HG02798 (cell line): ENCODE data around the gene SLC49A3.

Source experiments
- ATAC-seq: cut with Tn5 transposase; IDR thresholded peaks from one replicate; pipeline ENCODE4 v1.9.1; 2021; ENCODE audit warnings: mild to moderate bottlenecking; ENCODE audit not compliant: unreplicated experiment, poor library complexity

SLC49A3 gene

DNA sequence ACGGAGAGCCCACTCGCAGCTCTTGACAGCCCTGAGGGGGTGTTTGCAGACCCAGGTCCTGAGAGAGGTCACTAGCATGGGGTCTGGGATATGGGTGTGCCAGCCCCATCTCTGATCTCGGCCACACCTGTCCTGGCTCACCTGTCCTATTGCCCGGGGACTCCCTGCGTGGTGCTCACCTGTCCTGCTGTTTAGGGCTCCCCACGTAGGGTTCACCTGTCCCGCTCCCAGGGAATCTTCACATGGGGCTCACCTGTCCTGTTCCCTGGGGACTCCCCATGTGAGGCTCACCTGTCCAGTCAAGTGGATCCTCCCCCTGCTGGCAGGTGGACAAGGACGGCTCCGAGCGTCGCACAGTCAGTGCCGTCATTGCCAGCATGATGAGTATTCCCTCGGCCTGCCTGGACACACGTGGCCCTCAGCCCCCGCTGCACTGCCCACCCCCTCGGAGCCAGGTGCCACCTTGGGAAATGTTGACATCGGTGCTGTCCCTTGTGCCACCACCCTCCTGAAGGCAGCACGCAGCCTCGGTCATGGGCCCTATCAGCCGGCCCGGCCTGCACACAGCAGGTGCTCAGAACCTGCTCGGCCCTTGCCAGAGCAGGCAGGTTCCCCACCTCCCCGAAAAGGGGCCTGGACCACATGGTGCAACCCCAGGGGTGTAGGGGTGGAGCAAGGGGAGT is 6.3 kb downstream of the SLC49A3 start:
- ATAC-seq = no peak

- no peak for ATAC-seq
Observed at GRCh38 chr4:681736-682451, 7.1 kb downstream of the SLC49A3 start.

GRCh38 chr4:680928-681645 is 7.9 kb downstream of the SLC49A3 start:
- ATAC-seq = no peak

DNA sequence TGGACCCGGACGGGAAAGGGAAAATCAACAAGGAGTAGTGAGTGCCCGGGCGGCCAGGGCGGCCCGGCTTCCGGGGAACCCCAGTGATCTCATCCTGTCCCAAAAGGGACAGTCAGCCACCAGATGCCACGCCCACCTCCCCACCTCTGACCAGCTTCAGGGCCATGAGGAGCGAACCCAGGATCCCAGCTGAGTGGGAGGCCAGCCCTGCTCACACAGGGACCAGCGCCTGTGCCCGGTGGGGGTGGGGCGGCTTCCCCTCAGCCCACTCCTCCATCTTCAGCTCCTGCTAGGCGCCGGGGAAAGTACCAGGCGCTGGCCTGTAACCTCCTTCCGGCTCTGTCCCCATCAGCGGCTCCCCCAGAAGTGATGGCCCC is 8.4 kb downstream of the SLC49A3 start:
- ATAC-seq = no peak

DNA sequence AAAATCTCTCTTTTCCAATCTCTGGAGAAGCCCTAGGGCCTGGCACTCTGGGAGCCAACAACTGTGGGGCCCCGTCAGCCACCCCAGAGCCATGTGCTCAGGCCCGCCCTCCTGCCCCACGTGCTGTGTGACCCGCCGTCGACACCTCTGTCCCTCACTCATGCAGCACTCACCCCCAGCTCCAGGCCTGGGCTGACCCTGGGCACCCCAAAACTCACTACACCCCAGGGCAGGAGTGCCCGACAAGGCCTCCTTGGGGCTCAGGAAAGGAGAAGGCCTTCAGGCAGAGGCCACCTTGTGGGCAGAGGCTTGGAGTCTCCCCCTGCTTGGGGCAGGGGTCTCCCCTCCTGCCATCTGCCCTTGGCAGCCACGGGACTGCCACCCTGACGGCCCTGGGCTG is 8.9 kb downstream of the SLC49A3 start:
- ATAC-seq = no peak

DNA sequence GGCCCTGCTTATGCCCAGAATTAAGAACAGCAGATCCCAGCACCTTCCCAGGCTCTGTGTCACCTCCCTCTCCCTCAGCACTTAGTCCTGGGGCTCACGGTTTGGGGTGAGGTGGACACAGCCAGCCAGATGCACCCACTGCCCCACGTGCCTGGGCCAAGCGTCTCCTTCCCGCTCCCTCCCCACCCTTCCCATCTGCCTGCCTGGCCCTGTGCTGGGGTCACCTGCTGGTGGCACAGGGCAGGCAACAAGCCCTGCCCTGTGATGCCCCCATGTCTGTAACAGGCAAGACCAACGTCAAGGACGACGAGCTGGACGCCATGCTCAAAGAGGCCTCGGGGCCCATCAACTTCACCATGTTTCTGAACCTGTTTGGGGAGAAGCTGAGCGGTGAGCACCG is 9.3 kb downstream of the SLC49A3 start:
- ATAC-seq = no peak

- no peak for ATAC-seq
Observed at GRCh38 chr4:679104-679481, 9.9 kb downstream of the SLC49A3 start.

- no peak for ATAC-seq
Observed at GRCh38 chr4:678331-679103, 10.4 kb downstream of the SLC49A3 start.

- ATAC-seq = peak; percentile 14
Observed at GRCh38 chr4:677431-678293, 11.3 kb downstream of the SLC49A3 start.

DNA sequence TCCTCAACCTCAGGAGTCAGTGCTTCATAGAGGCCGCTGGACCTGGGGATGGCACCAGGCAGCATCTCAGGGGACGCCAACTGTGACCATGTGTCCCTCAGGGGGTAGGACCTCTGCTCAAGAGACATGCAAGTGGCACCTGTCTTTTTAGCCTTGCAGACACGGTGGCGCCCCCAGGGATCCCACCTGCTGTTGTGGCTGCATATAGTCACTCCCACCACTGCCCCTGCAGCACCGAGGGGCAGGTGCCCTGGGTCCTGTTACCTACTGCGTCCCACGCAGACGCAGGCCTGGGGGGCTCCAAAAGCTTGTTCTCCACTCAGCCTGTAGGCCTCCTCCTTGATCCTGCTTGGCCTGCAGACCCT is 12.1 kb downstream of the SLC49A3 start:
- ATAC-seq = no peak

GRCh38 chr4:675980-676870 is 12.7 kb downstream of the SLC49A3 start:
- ATAC-seq = peak; percentile 30

DNA sequence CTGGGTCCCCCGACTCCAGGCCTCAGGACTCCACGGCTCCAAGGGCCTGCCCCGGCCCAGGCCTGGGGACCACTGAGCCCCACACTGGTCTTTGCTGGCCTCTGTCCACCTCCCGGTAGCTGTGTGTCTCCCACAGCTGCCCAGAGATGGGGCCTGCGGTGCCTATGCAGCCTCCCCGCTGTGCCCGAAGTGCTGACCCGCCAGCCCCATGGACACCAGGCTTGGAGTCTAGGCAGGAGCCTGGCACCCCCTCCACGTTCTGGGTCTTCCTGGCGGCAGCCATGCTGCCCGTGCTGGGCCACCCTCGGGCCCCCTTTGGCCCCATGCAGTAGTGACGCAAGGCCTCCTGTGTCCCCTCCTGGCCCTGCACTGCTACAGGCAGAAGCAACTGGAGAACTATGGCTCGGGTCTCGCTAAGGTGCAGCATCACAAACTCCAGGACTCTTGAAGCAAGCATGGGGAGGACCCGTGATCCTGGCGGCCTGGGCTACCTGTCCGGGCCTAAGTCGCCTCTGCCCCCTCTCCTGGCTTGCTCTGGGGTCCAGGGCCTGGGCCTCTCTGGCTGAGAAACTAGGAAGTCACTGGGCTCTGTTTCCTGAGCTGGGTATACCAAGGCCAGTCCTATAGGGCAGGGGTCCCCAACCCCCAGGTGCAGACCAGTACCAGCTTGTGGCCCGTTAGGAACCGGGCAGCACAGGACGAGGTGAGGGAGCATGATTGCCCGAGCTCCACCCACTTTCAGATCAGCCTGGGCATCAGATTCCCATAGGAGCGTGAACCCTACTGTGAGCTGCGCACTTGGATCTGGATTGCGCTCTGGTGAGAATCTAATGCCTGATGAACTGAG is 13.7 kb downstream of the SLC49A3 start:
- ATAC-seq = no peak

DNA sequence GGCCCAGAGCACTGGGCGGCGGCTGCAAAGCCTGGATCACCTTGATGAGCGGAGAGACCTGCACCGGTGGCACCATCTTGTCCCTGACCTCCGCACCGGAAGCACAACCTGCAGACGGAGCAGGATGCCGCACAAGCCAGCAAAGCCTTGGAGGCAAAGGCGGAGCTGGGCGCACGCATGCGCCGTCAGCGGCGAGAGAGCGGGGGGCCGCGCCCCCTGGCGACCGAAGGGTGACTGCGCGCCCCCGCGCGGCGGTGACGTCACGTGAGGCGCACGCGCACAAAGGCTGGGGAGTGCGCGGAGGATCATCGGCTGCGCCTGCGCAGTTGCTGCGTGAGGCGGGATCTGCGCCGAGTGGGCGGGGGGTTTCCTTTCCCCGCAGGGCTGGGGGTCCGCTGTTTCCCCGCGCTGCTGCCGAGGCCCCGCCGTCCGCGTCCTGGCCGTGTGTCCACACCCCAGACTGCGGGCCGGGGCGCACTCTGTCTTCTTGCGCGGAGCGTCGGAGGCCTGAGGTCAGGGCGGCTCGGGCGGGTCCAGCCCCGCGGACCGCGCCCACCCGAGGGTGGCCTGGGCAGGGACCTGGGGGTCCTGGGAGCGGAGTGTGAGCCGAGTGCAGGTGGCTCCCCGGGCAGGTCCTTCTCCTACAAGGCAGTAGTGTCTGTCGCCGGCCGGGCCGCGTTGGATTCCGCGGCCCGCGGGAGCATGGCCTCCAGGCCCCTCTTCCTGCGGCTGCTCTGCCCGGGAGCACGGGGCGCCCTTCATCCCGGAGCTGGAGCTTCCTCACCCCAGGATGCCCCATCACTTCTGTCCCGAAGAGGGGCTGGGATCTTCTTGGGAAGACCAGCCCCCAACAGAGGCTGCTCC is 14.5 kb downstream of the SLC49A3 start, which contains the start of the genes ATP5ME and MYL5:
Gene ATP5ME, minus strand, starts transcription at position 105 of the 864 bp plus-strand sequence. Its CDS starts 29 bp downstream, at position 76.
Gene MYL5, plus strand, starts transcription at position 371 of the 864 bp plus-strand sequence. CDS start 3,485 bp downstream, outside the sequence.
- ATAC-seq = peak; percentile 82

- ATAC-seq = no peak
Observed at GRCh38 chr4:673349-674091, 15.4 kb downstream of the SLC49A3 start.

- ATAC-seq = no peak
Observed at GRCh38 chr4:671769-672168, 17.2 kb downstream of the SLC49A3 start.
